Measurements from ENCODE around the gene CSNK2A3.
"Not testable (repeated sequence)": the region's sequence is repeated elsewhere in the genome, so short reads cannot be mapped to it uniquely, and the experiment has no call there.

Gene CSNK2A3

DNA sequence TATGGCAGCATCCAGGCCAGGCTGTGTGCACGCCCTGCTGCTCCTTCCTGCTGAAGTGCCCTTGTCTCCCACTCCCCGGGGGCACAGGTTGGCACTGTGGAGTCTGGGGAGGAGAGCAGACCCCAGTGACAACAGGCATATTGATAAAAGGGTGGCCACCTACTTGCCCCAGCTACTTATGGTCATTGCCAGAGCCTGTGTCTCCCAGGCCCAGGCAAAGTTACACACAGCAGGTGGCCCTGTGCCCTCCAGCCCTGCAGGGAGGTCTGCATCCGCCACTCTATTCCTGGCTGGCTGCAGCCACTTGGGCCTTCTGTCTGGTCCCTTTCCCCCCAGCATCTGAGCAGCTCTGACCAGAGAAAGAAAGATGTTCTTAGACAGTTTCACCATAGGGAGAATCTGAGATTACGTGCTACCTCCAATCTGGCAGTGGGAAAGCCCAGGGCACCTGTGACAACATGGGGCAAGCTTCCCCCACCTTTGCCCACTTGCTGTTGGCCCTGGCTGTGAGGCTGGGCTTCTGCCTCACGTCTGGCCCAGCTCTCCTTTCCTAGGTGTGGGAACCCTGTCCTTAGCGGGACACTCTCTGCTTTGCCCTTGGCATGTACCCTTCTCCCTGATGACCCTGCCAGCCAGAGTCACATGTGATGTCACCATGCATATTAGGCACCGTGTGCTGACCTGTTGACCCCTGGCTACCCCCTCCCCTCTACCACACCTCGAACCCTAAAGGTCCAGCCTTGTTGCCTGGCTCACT, 25.3 kb upstream of the CSNK2A3 start:
- DNase-seq, result no peak

DNA sequence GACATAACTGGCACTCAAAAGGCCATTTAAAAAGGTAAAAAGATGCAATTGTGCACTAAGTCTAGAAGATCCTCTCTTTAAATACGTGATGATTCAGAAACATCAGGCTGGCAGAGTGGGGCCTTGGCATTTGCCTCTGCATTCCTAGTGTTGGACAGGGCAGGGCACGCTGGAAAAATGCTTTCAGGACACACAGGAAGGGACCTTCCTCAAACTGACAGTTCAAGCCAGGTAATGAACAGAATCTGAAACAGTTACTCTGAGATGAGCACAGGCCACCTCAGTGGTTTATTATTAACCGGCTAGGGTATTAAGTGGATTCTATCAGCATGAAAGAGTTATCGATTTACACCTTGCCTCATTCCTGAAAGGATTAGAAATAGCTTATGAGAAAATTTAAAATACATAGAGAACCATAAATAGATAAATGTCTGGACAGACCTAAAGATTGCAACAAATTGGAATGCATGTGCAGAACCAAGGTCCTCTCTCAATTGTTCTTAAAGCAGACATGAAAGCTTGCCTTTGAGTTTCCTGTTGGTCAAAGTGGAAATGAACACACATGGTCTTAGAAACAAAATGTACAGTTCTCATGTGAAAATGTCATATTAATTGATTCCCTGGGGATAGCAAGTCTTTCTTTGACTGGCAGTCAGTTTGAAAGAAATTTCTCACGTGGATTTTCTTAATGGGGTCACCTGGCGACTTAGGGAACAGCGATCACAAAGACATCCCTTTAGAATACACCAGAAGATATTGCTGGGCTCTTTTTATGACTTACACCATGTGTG, 21.5 kb upstream of the CSNK2A3 start:
- no peak for DNase-seq

DNA sequence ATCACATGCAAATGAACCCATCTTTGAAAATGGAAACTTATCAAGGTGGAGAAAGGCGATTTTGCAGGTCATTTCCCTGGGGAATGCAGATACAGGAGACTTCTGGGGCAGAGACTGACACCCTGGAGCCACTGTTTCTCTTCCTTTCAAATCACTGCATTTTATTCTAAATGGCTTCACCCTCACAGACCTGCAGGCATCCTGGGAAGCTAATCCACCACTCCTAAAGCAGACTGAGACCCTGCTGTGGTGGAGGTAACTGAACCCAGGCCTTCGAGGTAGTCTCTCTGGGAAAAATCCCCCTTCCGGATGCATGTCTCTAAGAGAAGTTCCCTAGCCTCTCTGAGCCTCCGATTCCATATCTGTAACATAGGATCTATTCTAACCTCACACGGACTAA, 20.9 kb upstream of the CSNK2A3 start:
- DNase-seq, result no peak

DNA sequence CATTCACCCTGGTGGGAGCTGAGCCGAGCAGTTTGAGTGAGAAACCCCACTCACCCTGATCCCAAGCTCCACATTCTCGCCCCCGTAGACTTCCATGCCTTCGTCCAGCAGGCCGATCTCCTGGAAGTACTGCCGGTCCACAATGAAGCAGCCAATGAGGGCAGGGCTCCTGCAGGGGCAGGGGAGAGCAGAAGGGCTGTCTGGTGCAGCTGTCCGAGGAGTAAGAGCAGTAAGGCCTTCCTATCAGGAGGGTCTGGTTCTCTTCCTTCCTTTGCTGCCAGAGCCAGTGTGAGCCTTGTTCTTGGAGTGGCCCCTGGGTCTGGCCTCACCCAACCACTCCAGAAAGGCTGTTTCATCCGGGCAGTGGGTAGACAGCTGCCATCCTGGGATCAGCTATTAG, 19.4 kb upstream of the CSNK2A3 start:
- DNase-seq, result no peak

DNA sequence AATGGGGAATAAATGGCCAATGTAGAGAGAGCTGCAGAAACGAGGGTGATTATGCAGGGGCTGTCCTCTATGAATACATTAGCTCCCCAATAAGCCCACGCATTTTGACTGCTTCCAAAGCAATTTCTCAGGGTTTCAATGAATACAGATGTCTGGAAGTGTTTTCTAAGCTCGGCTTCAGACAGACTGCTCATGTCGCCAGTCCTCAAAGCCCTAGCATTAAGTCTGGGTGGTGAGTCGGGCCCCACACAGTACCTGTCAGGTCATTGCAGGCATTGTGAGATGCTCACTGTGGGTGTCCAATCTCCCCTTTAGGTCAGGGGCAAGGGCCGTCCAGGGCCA, 17.9 kb upstream of the CSNK2A3 start:
- DNase-seq, result no peak

DNA sequence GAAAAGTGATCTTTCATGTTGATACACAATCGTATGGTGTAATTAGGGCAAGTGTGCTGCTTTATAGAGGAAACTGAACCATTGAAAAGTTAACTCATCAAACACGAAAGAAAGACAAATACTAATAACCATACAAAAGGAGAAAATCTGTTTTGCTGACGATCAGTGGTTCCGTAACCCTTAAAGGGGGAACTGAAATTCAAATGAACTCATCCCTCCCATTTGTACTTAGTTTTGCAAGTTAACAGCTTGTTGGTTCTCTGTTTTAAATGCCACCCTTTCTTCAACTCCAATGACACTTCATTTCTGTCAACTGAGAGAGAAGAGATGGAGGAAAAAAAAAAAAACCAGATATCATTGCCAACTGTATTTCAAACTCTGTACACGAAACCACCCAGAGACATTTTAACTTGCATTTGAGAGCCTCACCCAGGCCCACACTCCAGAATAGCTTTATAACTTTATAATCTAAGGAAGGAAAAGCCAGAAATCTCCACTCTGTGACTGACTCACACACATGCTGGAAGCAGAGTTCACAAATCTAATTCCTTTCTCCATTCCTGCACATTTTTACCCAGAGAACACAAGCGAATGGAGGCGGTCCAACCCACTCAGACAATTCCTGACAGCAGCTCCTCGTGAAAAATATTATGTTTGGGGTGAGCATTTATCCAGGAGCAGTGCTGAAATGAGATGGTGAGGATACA, 17.4 kb upstream of the CSNK2A3 start:
- DNase-seq, result no peak

DNA sequence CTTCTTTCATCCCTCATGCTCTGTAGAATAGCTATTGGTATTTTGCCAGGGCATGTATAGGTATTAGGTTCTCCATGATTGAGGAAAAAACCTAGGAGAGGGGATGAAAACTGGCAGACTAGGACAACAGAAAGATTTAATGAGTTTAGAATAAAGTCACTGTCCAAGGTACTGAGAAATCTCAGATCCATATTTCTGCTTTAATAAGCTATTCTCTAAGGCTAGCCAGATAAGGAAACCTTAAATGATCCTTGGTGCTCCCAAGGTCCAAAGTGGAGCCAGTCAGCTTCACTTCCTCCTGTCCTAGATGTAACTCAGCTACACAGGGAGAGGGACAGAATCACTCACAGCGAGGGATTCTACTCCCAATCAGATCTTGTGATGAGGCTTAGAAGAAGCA, 13.7 kb upstream of the CSNK2A3 start:
- no peak for DNase-seq

DNA sequence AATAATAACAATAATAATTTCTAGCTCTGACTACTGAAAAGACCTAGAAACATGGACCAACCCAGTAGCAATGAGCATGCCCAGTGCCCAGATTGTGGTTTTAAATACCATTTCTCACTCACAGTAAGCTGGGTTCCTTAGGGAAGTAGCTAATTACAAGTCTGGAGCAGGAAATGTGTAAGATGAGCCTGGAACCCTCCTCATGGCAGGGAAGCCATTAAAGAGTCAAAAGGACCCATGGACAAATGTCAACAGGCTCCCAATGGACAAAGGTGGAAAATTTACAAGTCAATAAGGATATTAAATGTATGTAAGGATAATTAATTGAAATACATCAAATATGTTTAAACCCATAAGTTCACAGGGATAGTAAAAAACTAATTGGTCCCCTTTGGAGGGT, 10.6 kb upstream of the CSNK2A3 start:
- no peak for DNase-seq

DNA sequence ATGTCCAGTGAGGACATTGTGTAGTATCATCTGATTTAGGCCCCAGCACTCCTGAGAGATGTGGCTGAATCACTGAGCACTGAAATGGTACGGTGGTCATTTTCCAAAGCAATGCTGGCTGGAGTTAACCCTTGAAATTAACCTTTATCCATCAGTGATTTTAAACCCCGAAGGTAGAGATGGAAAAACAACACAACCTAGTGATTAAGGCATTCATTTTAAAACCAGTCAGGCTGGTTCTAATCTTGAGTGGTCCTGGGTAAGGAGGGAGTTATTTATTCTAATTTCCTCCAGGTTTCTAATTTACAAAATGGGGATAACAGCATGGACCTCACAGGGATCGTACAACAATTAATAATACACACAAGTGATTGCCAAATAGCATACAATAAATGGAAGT, 6.6 kb upstream of the CSNK2A3 start:
- DNase-seq, result no peak

DNA sequence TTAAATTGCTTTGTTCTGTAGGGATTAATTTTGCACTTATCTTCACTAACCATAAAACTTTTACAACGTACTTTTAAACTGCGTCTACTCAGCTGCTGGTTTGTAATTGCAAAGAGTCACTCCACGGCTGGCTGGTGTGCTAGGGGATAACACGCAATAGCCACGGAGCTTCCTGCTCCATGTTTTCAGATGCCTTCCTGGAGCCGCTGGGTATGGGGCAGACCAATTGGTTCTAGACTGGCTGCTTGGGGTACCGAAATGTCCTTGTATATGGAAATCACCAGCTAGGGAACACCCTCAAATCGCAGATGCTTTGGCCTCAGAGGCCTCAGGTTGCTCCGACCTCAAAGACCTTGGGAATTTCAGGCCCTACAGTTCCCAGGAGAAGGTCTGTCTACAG, 3.8 kb upstream of the CSNK2A3 start:
- no peak for DNase-seq

DNA sequence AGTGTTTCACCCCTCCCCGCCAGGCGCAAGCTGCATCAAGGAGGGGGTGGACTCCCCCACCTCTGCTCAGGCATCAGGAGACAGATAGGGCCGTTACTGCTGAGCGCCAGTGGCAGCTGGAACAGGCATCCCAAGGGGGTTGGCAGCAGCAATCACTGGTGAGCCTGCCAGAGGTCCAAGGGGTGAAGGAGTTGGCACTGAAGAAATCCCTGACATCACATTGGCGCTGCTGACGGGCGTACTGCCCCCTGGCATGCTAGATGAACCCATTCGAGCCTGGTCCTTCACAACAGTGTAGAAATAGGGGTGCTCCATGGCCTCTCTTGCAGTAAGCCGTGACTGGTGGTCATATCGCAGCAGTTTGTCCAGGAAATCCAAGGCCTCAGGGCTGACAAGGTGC, 1.2 kb downstream of the CSNK2A3 start:
- not testable (repeated sequence) for DNase-seq

DNA sequence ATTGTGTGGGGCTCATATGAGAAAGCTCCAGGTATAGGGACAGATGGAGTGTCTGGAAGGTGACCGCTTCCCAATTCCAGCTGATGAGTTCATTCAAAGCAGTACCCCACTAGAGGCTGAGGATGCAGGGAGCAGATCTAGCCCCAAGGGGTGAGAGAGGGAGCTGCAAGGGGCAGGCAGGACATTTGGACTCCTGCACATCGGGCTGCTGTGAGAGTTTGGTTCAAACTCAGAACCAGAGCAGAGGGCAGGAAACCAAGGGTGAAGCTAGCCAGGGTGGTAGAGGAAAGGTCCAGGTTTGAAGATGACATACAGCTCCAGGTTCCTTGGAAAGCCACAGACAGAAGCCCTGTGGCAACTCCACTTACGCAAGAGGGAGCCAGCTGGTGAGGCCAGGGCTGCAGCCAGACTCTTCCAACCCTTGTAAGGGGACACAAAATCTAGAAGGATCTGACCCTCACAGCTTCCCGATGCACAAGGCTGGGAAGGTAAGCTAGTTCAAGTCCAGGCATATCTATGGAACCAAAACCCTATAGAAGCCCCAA, 1.9 kb downstream of the CSNK2A3 start:
- DNase-seq, result no peak

DNA sequence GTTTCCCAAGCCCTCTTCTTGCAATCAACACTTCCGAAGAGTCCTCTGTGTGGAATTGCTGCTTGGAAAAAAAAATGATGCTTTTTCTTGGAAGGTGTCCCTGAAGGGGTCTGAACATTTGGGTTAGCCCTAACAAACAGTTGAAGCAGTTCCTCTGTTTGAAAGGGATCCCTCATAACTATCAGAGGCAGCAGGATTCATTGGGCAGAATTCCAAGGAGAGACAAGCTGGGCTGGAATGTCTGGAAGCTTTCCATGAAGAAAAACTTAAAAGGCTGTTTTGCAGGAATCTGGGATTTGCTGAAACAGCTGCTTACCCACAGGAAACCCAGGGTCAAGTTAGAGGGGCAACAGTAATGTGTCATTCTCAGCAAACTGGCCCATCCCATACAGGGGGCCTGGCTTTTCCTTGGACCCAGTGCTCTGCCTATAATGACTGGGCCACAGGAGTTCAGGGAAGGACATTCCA, 3.1 kb downstream of the CSNK2A3 start:
- peak; percentile 69 for DNase-seq

DNA sequence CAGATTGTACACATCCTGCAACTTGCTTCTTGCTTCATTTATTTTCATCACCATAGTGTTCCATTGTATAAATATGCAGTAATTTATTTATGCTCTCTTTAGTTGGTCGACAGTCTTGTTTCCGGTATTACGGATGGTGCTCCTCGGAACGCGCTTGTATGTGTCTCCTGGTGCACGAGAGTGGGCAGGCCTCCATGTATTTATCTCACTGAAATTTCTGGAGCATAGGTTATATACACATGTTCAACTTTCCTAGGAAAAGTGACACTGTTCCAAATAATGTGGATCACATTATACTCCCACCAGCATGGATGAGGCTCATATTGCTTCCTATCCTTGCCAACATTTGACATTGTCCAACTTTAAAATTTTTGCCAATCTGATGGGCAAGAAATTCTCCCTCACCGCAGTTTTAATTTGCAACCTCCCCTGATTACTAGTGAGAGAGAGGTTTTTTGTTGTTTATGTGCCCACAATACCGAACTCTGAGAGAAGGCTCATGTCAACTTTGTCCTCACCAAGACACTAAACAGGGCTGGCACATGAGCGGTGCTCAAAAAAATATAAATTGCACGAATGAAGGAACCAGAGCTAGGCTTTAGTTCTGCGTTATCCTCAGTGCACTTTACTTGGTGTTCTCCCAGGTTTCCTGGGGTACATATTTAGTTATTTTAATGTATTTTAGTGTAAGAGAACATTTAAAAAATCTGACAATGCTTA, 3.8 kb downstream of the CSNK2A3 start:
- DNase-seq, result no peak

DNA sequence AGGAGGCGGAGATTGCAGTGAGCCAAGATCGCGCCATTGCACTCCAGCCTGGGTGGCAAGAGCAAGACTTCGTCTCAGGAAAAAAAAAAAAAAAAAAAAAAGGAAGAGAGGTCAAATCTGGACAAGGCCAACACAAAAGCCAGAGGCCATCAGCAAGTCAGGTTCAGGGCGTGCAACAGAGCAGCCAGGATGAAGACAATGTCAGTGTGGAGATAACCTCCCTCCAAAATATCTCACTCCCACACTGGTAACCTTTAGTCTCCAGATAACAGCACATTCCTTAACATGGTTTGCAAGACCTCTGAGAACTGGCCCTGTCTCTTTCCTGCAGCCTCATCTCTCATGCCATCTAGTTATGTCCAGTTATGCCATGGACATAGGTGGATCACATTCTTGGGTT, 4.7 kb downstream of the CSNK2A3 start:
- no peak for DNase-seq

DNA sequence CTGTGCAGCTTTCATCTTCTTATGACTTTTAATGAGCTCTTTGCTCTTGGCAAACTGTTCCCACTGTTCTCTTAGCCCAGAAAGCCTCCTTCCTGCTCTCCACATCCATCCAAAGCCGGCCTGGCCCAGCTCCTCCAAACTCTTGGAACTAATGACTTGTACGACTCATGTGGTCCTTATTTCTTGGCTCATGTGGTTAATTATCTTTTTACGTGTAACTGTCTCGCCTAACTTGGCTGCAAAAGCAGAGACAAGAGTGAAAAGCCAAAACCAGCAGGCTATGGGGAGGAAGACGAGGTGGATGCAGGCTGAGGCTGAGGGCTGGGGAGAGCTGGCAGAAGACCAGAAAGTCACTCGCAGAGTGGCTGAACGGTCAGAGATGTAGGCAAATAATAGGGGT, 5.5 kb downstream of the CSNK2A3 start:
- DNase-seq, result no peak

DNA sequence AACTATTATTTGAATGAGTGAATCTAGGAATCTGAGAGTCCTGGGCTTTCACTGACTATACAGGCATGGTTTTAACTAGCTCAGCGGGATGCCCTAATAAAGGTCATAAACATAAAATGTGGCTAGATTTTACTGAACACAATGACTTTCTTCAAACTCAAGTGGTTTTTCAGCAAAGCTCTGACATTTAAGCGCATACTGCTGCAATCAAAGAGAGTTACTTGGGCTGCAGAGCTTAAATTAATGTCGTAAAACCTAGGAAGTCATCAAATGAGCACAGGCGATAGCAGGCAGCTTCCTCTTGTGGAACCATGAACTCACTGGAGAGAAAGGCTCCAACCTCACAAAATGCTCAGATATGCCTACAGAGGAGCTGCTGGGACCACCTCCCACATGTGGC, 6.7 kb downstream of the CSNK2A3 start:
- DNase-seq, result no peak

DNA sequence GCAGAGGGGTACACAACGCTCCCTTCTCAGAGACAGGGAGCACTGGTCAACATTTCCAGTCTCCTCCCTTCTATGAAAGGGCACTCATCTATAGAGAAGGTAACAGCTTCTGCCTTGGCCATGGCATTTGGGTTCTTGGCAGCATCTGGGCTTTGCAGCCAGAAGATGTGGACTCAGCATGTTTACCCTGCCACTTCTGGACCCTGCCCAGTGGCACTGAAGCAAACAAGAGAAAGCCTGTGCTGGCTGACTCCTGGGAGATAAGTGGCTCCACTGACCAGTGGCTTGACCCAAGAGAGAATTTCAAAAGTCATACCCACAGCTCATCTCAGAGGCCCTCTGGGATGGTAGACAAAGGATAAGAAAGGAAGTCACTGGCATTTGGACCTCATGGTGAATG, 8.0 kb downstream of the CSNK2A3 start:
- DNase-seq, result no peak

DNA sequence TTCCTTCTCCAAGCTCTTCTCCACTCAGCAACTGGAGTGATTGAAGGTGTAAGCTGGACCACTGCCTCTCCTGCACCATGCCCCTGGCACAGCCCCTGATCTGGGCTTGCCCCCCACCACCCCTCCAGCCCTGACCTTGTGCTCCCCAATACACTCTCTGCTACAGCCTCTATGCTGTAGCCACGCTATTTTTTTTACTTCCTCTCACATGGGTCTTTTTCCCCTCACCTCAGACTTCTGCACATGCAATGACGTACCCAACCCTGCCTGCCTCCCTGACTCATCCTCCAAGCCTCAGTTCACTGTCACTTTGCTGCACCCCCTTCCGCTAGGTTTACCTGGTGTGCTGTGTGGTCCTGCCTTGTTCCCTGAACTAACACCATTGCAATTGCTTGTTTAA, 9.0 kb downstream of the CSNK2A3 start:
- no peak for DNase-seq

DNA sequence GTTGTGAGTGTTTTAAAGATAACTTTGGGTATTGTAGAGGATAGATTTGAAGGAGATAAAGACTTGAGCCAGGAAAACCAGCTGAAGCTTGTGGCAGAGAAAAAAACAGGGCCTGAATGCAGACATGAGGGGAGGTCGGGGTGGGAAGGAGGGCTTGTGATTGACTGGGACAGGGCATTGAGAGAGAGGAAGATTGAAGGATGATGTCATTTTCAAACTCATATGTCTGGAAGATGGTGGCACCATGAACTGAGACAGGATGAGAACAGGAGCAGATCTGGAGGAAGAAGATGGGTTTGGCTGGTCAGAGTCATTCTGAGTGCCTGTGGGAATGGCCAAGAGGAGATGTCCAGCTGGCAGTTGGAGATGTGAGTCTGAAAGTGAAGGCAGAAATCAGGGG, 14.7 kb downstream of the CSNK2A3 start:
- DNase-seq, result no peak

DNA sequence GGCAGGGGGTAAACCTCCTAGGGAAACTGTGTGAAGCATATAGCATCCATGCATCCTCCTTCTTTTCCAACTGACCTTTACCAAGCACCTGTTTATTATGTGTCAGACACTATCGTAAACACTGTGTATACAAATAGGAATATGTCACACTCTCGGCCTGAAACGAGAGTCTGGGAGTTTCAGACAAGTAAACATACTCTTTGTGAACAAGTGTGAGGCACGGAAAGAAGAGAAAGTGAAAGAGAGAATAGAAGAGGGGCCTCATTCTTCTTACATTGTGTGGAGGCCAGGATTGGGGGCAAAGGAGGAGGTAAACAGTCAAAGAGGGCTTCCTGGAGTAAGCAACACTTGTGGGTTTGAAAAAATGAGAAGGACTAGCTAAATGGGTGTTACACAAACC, 16.4 kb downstream of the CSNK2A3 start:
- DNase-seq, result no peak

DNA sequence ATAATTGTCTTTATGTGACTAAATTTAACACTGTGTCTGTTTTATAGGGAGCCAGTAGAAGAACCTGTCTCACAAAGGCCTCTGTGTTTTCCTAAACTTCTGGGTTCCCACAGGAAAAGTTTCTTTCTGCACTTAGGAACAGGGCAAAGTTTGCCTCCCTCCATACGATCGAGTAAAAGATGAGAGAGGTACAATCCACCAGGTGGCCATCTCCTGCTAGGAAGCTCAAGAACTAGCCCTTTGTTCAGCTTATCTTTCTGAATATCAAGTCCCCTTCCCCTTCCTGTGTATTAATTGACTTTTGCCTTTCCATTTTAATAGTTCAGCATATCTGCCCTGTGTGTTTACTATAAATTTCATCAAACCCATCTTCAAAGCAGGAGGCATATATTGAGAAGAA, 18.0 kb downstream of the CSNK2A3 start:
- DNase-seq, result no peak

DNA sequence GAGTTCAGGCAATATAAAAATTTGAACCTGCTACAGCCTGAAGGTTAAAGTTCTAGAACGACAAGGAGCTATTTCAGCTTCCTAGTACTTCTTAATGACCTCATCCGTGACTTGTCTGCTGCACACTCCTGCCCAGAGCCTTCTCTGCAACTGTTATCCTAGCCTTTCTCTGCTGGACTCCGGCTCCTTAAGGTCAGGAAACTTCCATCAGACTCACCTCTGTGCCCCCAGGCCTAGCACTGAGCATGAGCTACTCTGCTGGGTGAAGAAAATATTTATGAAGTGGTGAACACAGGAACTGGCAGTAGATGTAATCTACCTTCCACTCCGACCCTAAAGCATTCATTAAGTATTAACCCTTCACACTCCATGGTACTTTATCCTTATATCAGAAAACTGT, 18.4 kb downstream of the CSNK2A3 start:
- DNase-seq, result no peak

All from HCEC 1CT (cell line).